ENCODE measurements around the gene CKAP5.
"Not testable (repeated sequence)": the region's sequence is repeated elsewhere in the genome, so short reads cannot be mapped to it uniquely, and the experiment has no call there.

CKAP5 gene

GRCh38 chr11:46721286-46721685, 124.8 kb downstream of the CKAP5 start:
- no peak for DNase-seq
- H3K4me3 Mint-ChIP-seq, result no peak overlapping the region
- CTCF ChIA-PET, result no interaction called here
- no peaks in the 10 kb centered on the region for H3K36me3 Mint-ChIP-seq
- peaks cover 11% of the 10 kb centered on the region for H3K4me1 Mint-ChIP-seq
- H3K27ac Mint-ChIP-seq, result no peak overlapping the region
- peaks cover 15% of the 10 kb centered on the region for H3K27me3 Mint-ChIP-seq
- H3K9me3 Mint-ChIP-seq, result no peaks in the 10 kb centered on the region

GRCh38 chr11:46719543-46720218, 126.4 kb downstream of the CKAP5 start:
- H3K9me3 Mint-ChIP-seq, result no peaks in the 10 kb centered on the region
- CTCF ChIA-PET, result no interaction called here
- H3K27me3 Mint-ChIP-seq, result peaks cover 15% of the 10 kb centered on the region
- no peaks in the 10 kb centered on the region for H3K36me3 Mint-ChIP-seq
- peaks cover 11% of the 10 kb centered on the region for H3K4me1 Mint-ChIP-seq
- DNase-seq, result no peak
- H3K27ac Mint-ChIP-seq, result no peak overlapping the region
- H3K4me3 Mint-ChIP-seq, result no peak overlapping the region

GRCh38 chr11:46719048-46719542, 127.0 kb downstream of the CKAP5 start, which contains the start of gene F2:
F2 (plus strand) TSS chr11:46719213; CDS start chr11:46719236, 23 bp downstream.
- DNase-seq, result no peak
- CTCF ChIA-PET, result no interaction called here
- Mint-ChIP-seq H3K36me3 (no peaks in the 10 kb centered on the region), H3K9me3 (no peaks in the 10 kb centered on the region), H3K4me1 (peaks cover 11% of the 10 kb centered on the region), H3K27me3 (peaks cover 15% of the 10 kb centered on the region), H3K27ac (peak within 1 kb of the TSS; percentile 52), H3K4me3 (no peak within 1 kb of the TSS)

- CTCF ChIA-PET, result no interaction called here
- Mint-ChIP-seq H3K4me1 (peaks cover 11% of the 10 kb centered on the region), H3K9me3 (no peaks in the 10 kb centered on the region), H3K27ac (peak overlapping the region; percentile 52), H3K4me3 (no peak overlapping the region), H3K36me3 (no peaks in the 10 kb centered on the region), H3K27me3 (peaks cover 15% of the 10 kb centered on the region)
- peak; percentile 23 for DNase-seq
Observed at GRCh38 chr11:46718155-46719019, 127.7 kb downstream of the CKAP5 start.

GRCh38 chr11:46717825-46718154, 128.3 kb downstream of the CKAP5 start:
- H3K9me3 Mint-ChIP-seq, H3K27ac Mint-ChIP-seq, H3K36me3 Mint-ChIP-seq, H3K4me3 Mint-ChIP-seq, CTCF ChIA-PET, DNase-seq: not testable (repeated sequence)
- peaks cover 11% of the 10 kb centered on the region for H3K4me1 Mint-ChIP-seq
- H3K27me3 Mint-ChIP-seq, result peaks cover 14% of the 10 kb centered on the region

- H3K9me3 Mint-ChIP-seq, result no peaks in the 10 kb centered on the region
- CTCF ChIA-PET, result no interaction called here
Observed at GRCh38 chr11:46712874-46713576, 133.1 kb downstream of the CKAP5 start.

GRCh38 chr11:46711303-46711702, 134.8 kb downstream of the CKAP5 start:
- CTCF ChIA-PET, result no interaction called here
- no peak for DNase-seq
- Mint-ChIP-seq H3K9me3 (no peaks in the 10 kb centered on the region), H3K27me3 (no peaks in the 10 kb centered on the region), H3K4me3 (no peak overlapping the region), H3K36me3 (peaks cover 17% of the 10 kb centered on the region), H3K4me1 (no peaks in the 10 kb centered on the region), H3K27ac (no peak overlapping the region)

More at GRCh38 chr11:46712874-46713576, 133.1 kb downstream of the CKAP5 start:
- H3K27ac Mint-ChIP-seq, result no peak overlapping the region
- H3K27me3 Mint-ChIP-seq, result no peaks in the 10 kb centered on the region
- H3K4me1 Mint-ChIP-seq, result peaks cover under 1% of the 10 kb centered on the region
- H3K4me3 Mint-ChIP-seq, result no peak overlapping the region
- DNase-seq, result no peak
- peaks cover 2% of the 10 kb centered on the region for H3K36me3 Mint-ChIP-seq

GRCh38 chr11:46710821-46711269, 135.2 kb downstream of the CKAP5 start:
- Mint-ChIP-seq H3K36me3 (peaks cover 21% of the 10 kb centered on the region), H3K4me3 (no peak overlapping the region), H3K9me3 (no peaks in the 10 kb centered on the region), H3K27ac (no peak overlapping the region), H3K4me1 (no peaks in the 10 kb centered on the region), H3K27me3 (no peaks in the 10 kb centered on the region)
- CTCF ChIA-PET, result no interaction called here
- DNase-seq, result no peak

GRCh38 chr11:46709351-46709750, 136.7 kb downstream of the CKAP5 start:
- H3K27ac Mint-ChIP-seq, H3K4me3 Mint-ChIP-seq, H3K27me3 Mint-ChIP-seq, CTCF ChIA-PET, H3K4me1 Mint-ChIP-seq, H3K9me3 Mint-ChIP-seq, DNase-seq: not testable (repeated sequence)
- peaks cover 27% of the 10 kb centered on the region for H3K36me3 Mint-ChIP-seq

GRCh38 chr11:46706886-46707285, 139.2 kb downstream of the CKAP5 start:
- DNase-seq, result no peak
- H3K9me3 Mint-ChIP-seq, result no peaks in the 10 kb centered on the region
- H3K4me1 Mint-ChIP-seq, result peaks cover 18% of the 10 kb centered on the region
- H3K27me3 Mint-ChIP-seq, result no peaks in the 10 kb centered on the region
- no peak overlapping the region for H3K4me3 Mint-ChIP-seq
- CTCF ChIA-PET, result no interaction called here
- no peak overlapping the region for H3K27ac Mint-ChIP-seq
- H3K36me3 Mint-ChIP-seq, result peaks cover 41% of the 10 kb centered on the region

- peaks cover 54% of the 10 kb centered on the region for H3K36me3 Mint-ChIP-seq
- CTCF ChIA-PET, result no interaction called here
- no peaks in the 10 kb centered on the region for H3K27me3 Mint-ChIP-seq
- H3K9me3 Mint-ChIP-seq, result no peaks in the 10 kb centered on the region
- no peak overlapping the region for H3K4me3 Mint-ChIP-seq
- DNase-seq, result no peak
- peaks cover 32% of the 10 kb centered on the region for H3K4me1 Mint-ChIP-seq
- H3K27ac Mint-ChIP-seq, result no peak overlapping the region
Observed at GRCh38 chr11:46705070-46705688, 140.9 kb downstream of the CKAP5 start.

GRCh38 chr11:46701078-46701654, 144.9 kb downstream of the CKAP5 start:
- peak; percentile 28 for DNase-seq
- no peaks in the 10 kb centered on the region for H3K27me3 Mint-ChIP-seq
- CTCF ChIA-PET, result interaction anchor here (0.8 to 2.0 kb wide), 3 partner anchors 30 to 450 kb away, joined by 3 to 11 read pairs (median 3); no protein-coding TSS in a partner anchor
- no peaks in the 10 kb centered on the region for H3K9me3 Mint-ChIP-seq
- H3K27ac Mint-ChIP-seq, result peak overlapping the region; percentile 98
- peaks cover 59% of the 10 kb centered on the region for H3K4me1 Mint-ChIP-seq
- peak overlapping the region; percentile 99 for H3K4me3 Mint-ChIP-seq
- peaks cover 49% of the 10 kb centered on the region for H3K36me3 Mint-ChIP-seq

- peak; percentile 100 for DNase-seq
- Mint-ChIP-seq H3K27ac (peak within 1 kb of the TSS; percentile 98), H3K9me3 (no peaks in the 10 kb centered on the region), H3K27me3 (no peaks in the 10 kb centered on the region), H3K4me3 (peak within 1 kb of the TSS; percentile 99), H3K4me1 (peaks cover 64% of the 10 kb centered on the region), H3K36me3 (peaks cover 50% of the 10 kb centered on the region)
- CTCF ChIA-PET, result interaction anchor here (0.6 to 2.0 kb wide), 3 partner anchors 30 to 211 kb away, joined by 3 to 11 read pairs (median 3); no protein-coding TSS in a partner anchor
Observed at GRCh38 chr11:46700241-46701077, 145.6 kb downstream of the CKAP5 start, which contains the start of the genes ARHGAP1 and ZNF408. ARHGAP1 (minus strand) TSS chr11:46700619; CDS start chr11:46696107, 4,512 bp downstream. ZNF408 (plus strand) TSS chr11:46701031; CDS start chr11:46701048, 17 bp downstream.
